Globus pallidus (tissue), 1 donor: ENCODE data around the gene HOXD10.

ENCODE experiments used
- DNase-seq: peaks from one replicate; pipeline ENCODE4 v3.0.0-alpha.2; 2015; ENCODE audit warnings: low spot score

HOXD10 gene

DNA sequence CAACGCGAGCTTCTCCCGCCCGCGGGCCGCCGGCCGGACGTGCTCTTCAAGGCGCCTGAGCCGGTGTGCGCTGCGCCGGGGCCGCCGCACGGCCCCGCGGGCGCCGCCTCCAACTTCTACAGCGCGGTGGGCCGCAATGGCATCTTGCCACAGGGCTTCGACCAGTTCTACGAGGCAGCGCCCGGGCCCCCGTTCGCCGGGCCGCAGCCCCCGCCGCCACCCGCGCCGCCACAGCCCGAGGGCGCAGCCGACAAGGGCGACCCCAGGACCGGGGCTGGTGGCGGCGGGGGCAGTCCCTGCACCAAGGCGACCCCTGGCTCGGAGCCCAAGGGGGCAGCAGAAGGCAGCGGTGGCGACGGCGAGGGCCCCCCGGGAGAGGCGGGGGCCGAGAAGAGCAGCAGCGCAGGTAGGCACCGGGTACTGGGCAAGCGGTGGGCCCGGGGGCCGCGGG, 8.8 kb upstream of the HOXD10 start:
- DNase-seq, result no peak

DNA sequence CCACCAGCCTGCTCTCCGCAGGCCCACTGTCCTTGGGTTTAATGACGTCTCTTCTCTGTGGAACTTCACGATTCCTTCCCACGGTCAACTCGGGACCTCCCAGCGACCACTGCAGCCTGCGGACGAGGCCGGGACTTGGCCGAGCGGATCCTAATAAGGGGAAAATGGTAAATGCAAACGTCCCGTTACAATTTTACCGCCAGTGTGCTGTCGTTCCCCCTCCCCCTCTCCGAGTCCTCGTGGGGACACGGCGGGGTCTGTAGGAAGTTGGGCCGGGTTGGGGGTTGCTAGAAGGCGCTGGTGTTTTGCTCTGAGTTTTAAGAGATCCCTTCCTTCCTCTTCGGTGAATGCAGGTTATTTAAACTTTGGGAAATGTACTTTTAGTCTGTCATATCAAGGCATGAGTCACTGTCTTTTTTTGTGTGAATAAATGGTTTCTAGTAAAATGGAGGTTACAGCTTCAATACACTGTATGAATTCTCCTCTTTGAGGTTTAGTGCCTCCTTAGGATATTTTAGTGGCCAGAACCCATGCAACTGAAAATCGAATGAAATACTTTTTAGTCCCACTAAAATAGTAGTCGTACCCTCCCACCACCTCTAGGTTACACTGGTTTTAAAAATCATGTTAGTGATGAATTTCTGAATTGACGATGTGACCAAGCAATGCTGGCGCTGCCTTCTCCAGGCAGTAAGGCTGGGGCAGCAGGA, 7.2 kb upstream of the HOXD10 start:
- no peak for DNase-seq

DNA sequence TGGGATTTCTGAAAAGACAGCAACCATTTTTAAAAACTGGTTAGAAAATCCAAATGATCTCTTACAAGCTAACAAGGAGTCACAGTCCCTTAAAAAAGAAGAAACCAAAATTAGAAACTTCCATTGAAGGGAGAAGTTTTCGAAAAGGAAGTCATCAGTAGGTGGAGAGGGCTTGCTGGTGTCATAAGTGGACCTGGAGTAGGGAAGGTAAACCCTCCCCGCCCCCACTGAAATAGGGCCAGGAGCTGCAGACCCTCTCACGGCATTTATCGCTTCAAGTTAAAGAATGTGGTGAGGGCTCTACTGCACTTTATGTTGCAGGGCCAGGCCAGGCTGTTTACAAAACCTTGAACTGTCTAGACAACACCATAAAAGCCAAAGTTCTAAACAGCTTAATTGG, 6.6 kb upstream of the HOXD10 start:
- no peak for DNase-seq

- no peak for DNase-seq
Observed at GRCh38 chr2:176110415-176111308, 5.9 kb upstream of the HOXD10 start.

DNA sequence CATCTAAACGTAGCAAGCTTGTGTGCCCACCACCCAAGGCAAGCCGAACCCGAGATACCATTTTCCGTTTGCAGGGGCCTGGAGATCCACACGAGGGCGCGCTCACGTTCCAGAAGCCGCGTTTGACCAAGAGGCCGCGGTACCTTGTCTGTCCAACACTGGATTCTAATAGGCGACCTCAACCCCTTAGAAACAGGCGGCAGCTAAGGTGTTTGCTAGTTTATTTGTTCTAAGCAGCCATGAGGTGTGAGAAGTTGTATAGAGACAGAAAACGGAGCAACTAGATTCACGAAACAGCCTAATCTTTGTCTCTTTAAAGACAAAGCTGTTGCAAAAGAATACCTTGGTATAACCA, 5.3 kb upstream of the HOXD10 start:
- no peak for DNase-seq

DNA sequence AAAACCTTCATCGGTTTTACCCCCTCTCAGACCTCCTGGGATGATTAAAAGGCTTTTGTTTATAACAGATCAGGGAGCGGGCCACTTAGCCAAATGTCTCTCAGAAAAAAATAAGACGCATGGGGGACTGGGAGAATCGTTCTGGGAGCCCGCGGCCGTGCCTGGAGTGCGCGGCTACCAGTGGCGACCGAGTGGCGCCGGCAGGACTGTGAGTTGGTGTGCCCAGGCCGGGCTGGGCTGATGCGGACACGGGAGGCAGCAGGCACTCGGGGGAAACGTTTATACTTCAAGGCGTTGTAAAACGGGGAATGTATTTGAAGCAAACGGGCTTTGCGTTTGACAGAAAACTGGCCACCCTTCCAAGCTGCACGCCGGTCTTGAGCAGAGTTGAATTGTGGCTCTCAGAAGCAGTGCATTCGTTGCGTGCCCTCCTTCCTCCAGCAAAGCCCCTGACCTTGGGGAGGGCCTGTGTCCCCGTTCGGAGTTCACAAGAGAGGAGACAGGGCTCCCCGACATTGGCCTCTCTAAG, 4.7 kb upstream of the HOXD10 start:
- no peak for DNase-seq

DNA sequence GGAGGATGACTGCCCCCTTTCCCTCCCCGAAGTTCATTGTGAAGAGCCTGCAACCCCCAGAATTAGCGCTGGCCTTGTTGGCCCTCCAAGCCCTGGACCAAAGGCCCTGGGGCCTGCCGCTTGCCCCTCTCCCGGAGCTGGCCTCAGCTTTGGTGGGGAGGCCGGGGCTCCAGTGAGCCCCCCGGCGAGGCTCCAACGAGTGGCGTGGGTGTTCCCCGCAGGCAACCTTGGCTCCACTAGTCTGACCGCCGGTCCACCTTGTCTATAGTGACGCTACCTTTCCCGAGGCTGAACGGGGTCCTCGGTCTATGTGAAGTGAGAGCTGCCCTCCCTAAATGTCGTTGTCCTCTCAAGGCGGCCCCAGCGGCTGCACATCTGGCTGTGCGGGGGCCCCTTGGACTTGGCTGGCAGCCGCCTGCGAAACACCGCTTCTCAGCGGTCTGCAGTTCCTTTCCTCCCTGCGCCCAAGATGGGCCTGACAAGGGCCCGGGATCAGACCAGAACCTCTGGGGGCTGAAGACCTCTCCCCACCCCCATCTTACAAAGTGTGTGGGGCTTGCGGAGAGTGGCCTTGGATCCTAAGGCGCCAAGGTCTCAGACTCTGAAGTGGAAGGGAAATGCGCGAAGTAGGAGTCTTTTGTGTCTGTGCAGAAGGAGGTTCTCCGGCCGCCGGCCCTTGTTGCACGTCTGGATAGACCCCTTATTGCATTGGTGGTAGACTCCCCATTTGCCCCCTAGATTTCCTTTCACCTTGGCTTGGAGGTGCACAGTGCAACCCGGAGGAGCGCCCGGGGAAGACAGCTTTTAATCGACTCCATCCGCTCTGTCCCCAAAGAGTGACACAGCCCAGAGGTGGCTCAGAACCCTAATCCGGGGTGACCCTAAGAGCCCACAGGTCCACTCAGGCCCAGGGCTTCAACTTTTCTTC, 3.9 kb upstream of the HOXD10 start:
- DNase-seq, result no peak

DNA sequence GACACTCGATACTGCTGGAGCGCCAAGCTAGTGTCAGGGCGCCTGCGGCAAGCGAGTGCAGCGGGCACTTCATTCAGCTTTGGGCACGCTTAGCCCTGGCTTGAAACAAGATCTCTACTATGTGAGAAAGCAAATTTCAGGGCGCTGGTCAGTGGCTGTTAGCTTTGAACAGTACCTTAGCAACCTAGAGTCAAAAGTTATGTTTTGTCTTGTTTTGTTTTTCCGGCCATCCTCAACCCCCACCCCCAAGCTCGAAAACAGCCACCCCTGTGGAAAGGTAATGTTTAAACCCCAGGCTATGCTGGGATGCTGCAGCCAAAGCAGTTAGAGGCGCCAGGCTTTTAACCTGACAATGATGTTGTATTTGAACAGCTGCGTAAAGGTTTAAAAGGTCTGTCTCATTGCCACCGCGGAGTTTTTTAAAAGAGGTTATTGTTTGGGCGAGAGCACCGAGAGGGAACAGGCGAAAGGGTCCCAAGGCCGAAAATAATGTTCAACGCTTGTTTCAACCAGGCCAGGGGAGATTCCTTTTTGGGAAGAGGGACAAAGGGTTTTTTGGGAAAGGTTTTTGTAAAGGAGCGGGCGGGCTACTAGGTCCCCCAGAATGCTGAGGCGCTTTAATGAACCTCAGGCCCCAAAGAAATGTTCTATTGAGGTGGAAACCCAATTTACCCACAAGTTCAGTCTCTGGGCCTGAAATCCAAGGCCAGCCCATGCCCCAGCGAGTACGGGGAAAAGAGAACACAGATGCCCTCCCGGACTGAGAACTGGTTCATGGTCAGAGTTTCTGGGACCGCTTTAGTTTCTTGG, 2.3 kb upstream of the HOXD10 start:
- DNase-seq, result no peak

- no peak for DNase-seq
Observed at GRCh38 chr2:176114930-176115625, 1.5 kb upstream of the HOXD10 start.

- DNase-seq, result no peak
Observed at GRCh38 chr2:176117162-176117822, 714 bp downstream of the HOXD10 start.

DNA sequence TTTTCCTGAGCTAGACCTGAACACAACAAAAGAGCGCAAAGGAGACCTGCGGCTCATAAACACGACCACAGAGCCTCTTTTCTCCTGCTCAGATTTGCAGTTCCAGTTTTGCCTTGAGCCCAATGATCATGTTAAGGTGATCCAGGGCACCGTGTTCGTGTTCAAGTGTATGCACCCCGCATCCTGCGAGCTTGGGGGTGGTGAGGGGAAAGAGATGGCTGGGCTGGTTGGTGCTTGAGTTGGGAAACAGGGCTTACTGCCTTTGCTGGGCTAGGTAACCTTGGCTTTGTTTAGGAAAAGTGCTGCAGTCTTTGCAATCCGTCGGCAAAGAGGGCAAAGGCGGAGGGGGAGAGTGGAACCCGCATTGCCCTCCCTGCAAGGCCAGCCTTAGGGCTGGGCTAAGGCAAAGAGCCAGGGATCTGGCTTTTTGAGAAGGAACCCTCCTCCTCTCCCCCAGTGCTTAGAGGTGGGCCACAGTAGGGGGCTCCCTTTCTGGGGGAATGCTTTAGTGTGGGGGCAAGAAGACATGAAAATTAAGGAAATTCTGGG, 1.3 kb downstream of the HOXD10 start:
- DNase-seq, result no peak

GRCh38 chr2:176118601-176119339, 2.2 kb downstream of the HOXD10 start:
- no peak for DNase-seq

DNA sequence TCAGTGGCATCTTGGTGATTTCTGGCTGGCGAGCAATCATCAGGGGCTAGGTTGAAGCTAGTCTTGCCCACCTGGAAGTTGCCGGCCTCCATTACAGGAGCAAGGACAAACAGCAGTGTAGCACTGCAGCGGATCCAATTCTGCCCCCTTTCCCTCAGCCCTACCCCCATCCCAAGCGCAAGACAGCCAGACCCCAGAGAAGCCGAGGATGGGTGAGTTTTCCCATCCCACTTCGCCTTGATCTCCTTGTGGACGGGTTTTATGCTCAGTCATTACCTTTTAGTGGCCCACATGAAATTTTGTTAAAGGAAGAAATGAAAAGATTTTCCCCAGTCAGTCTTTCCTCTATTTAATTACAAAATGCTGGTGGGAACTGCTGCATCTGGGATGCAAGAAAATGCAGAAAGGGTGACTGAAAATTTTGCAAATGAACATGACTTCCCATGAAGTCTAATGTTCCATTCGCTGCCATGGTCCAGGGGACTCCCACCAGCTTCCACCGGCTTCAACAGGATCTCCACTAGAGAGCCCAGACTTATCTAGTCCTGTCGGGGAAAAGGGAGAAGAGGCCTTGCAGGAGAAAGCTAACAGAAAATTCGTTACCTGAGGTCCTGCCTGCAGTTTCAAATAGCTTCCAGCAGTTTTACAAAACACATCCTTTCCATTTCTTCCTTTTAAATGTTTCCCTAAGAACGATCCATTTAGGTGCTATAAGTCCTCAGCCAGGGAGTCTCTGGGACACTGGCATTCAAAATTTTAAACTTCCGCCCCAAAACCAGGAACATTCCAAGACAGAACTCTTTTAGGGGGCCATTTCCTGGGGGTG, 4.0 kb downstream of the HOXD10 start:
- no peak for DNase-seq

- DNase-seq, result no peak
Observed at GRCh38 chr2:176121190-176122051, 4.8 kb downstream of the HOXD10 start.

DNA sequence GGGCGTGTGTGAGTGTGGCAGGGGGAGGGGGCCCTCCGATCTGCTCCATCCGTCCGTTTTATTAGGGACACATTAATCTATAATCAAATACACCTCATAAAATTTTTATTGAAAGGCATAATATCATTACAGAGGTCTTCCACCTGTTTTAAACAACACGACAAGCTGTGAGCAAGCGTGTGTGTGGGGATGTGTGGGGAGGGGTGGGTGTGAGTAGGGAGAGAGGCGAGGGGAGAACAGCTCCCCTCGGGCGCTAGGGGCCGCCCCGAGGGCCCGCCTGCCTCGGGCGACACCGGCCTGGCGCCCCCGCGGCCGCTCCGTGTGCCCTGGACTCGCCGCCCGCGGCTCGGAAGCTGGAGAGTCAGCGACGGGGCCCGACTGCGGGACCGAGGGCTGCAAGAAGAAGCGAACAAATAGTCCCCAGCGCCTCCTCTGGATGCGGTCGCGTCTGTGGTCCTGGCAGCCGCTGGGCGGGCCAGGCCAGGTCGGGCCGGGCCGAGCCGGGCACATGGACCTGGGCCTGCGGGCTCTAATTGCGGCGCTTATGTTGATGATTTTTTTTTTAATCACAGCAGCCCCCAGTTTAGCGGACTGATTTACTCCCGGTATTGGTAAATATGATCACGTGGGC, 5.6 kb downstream of the HOXD10 start:
- no peak for DNase-seq

GRCh38 chr2:176122683-176123410, 6.3 kb downstream of the HOXD10 start, which contains the start of gene HOXD9:
TSS of gene HOXD9 (plus strand) at chr2:176122719. CDS start at chr2:176122769, 50 bp downstream.
- DNase-seq, result no peak
